ENCODE data around the gene IQCE. TPM values are rescaled to one million over a fixed set of nuclear protein-coding genes. Genes with fewer than 3 reads are reported as not detected.

IQCE gene
- total RNA-seq, 1 experiment from 2014 or later, result 35.8 TPM

- peaks cover 78% of the 10 kb centered on the region for H3K4me1 ChIP-seq (replicated peaks; ENCODE audit: insufficient read depth)
- no TSS peak for BruUV-seq (replicated peaks)
- CTCF ChIA-PET, result interaction anchor here (0.5 to 0.6 kb wide), 2 partner anchors 27 to 510 kb away, joined by 11 read pairs; partner anchors contain the start of gene BRAT1
- H3K9me3 ChIP-seq (ENCODE audit: insufficient read depth, low read depth), result no peaks in the 10 kb centered on the region
- POLR2A ChIA-PET (ENCODE audit: unreplicated experiment), result interaction anchor here (0.5 kb wide), 1 partner anchor 128 kb away, joined by 3 read pairs; no protein-coding TSS in a partner anchor
- no peaks in the 10 kb centered on the region for H3K27me3 ChIP-seq (ENCODE audit: insufficient read depth, low read depth)
- no peak for DNase-seq
- H3K9me2 ChIP-seq (ENCODE audit: insufficient read depth), result no peaks in the 10 kb centered on the region
- no peaks in the 10 kb centered on the region for H3K36me3 ChIP-seq (ENCODE audit: low read depth)
- H3K4me3 ChIP-seq, result peak overlapping the region; percentile 23; the same call in 1 of the 2 replicates
- H4K20me1 ChIP-seq (ENCODE audit: insufficient read depth), result no peaks in the 10 kb centered on the region
- H3K27ac ChIP-seq, result no peak overlapping the region; the same call in 1 of the 2 replicates
- TF ChIP-seq EZH2 (IDR thresholded peaks at IDR 0.05; ENCODE audit: low read depth) (no peak), CTCF (conservative IDR thresholded peaks at IDR 0.05) (no peak)
- H3K79me2 ChIP-seq (ENCODE audit: low read depth), result no peaks in the 10 kb centered on the region
- peaks cover 48% of the 10 kb centered on the region for H3F3A ChIP-seq (ENCODE audit: insufficient read depth, low read depth)
- intact Hi-C loops (cut with micrococcal nuclease; ENCODE audit: unreplicated experiment), result loop anchor here (2.0 to 10.0 kb wide), 3 partner anchors 26 to 994 kb away; partner anchors contain the start of genes BRAT1 and MAFK
- peak overlapping the region; percentile 74 for H3K4me2 ChIP-seq
- H2AFZ ChIP-seq, result no peak overlapping the region
Observed at GRCh38 chr7:2528481-2529095, 30.2 kb upstream of the IQCE start.

- H4K20me1 ChIP-seq (ENCODE audit: insufficient read depth), result no peaks in the 10 kb centered on the region
- H3K79me2 ChIP-seq (ENCODE audit: low read depth), result no peaks in the 10 kb centered on the region
- no peak for TF ChIP-seq CTCF (conservative IDR thresholded peaks at IDR 0.05)
- no peak for TF ChIP-seq EZH2 (IDR thresholded peaks at IDR 0.05; ENCODE audit: low read depth)
- intact Hi-C loops (cut with micrococcal nuclease; ENCODE audit: unreplicated experiment), result loop anchor here (1.0 to 10.0 kb wide), 4 partner anchors 7 to 995 kb away; partner anchors contain the start of genes BRAT1 and MAFK
- H3K27ac ChIP-seq, result peak overlapping the region; percentile 64
- peak; percentile 71 to 86 for DNase-seq
- ChIA-PET CTCF (interaction anchor here (0.6 kb wide), 2 partner anchors 98 to 511 kb away, joined by 3 to 11 read pairs; no protein-coding TSS in a partner anchor), POLR2A (ENCODE audit: unreplicated experiment) (no interaction called here)
- H3K36me3 ChIP-seq (ENCODE audit: low read depth), result no peaks in the 10 kb centered on the region
- no peak overlapping the region; the same call in 1 of the 2 replicates for H3K4me3 ChIP-seq
- no peaks in the 10 kb centered on the region for H3K9me2 ChIP-seq (ENCODE audit: insufficient read depth)
- H3K4me2 ChIP-seq, result peak overlapping the region; percentile 74
- peaks cover 72% of the 10 kb centered on the region for H3K4me1 ChIP-seq (replicated peaks; ENCODE audit: insufficient read depth)
- H3F3A ChIP-seq (ENCODE audit: insufficient read depth, low read depth), result peaks cover 42% of the 10 kb centered on the region
- H2AFZ ChIP-seq, result no peak overlapping the region
- TSS peak; percentile 39 for BruUV-seq (replicated peaks)
- H3K9me3 ChIP-seq (ENCODE audit: insufficient read depth, low read depth), result no peaks in the 10 kb centered on the region
- no peaks in the 10 kb centered on the region for H3K27me3 ChIP-seq (ENCODE audit: insufficient read depth, low read depth)
Observed at GRCh38 chr7:2529161-2530070, 29.4 kb upstream of the IQCE start.

Measured in PC-9 (cell line).